Endodermal cell (in vitro differentiated cells): ENCODE measurements around the gene MIPOL1. TPM values are rescaled to one million over a fixed set of nuclear protein-coding genes. Genes with fewer than 3 reads are reported as not detected.
A peak's percentile ranks its signal among the peaks of the same experiment; 100 is the strongest.

Source experiments
- DNase-seq: peaks from one replicate; pipeline ENCODE4 v3.0.0-alpha.2; 2017
- H3K27ac ChIP-seq: 2 replicates; pipeline ENCODE4 v1.5.1; 2013; ENCODE audit warnings: mild to moderate bottlenecking, low read depth, low read length, moderate library complexity
- H3K27me3 ChIP-seq: 2 replicates; pipeline ENCODE4 v1.6.1; 2013; ENCODE audit warnings: mild to moderate bottlenecking, low read length, moderate library complexity; ENCODE audit not compliant: insufficient read depth, control insufficient read depth, poor library complexity, severe bottlenecking
- H3K36me3 ChIP-seq: 2 replicates; pipeline ENCODE4 v1.7.0; 2013; ENCODE audit warnings: mild to moderate bottlenecking, low read length, moderate library complexity; ENCODE audit not compliant: control insufficient read depth, insufficient read depth
- H3K4me1 ChIP-seq: one replicate; pipeline ENCODE4 v1.7.0; 2013; ENCODE audit warnings: low read length; ENCODE audit not compliant: control insufficient read depth, insufficient read depth
- H3K4me3 ChIP-seq: 2 replicates; pipeline ENCODE4 v1.5.1; 2013; ENCODE audit warnings: mild to moderate bottlenecking, low read length, moderate library complexity
- H3K9ac ChIP-seq: 2 replicates; pipeline ENCODE4 v1.6.1; 2013; ENCODE audit warnings: mild to moderate bottlenecking, low read length, moderate library complexity; ENCODE audit not compliant: poor library complexity, severe bottlenecking; ENCODE audit errors: extremely low read depth
- H3K9me3 ChIP-seq: 2 replicates; pipeline ENCODE4 v1.6.1; 2013; ENCODE audit warnings: mild to moderate bottlenecking, low read length, moderate library complexity; ENCODE audit not compliant: control insufficient read depth
- H3K27ac Mint-ChIP-seq: 2 replicates; pipeline ENCODE4 v1.8.0; 2020; ENCODE audit warnings: mixed read lengths
- H3K27me3 Mint-ChIP-seq: 2 replicates; pipeline ENCODE4 v1.8.0; 2021; ENCODE audit warnings: mild to moderate bottlenecking, mixed read lengths; ENCODE audit not compliant: insufficient read depth
- H3K36me3 Mint-ChIP-seq: 2 replicates; pipeline ENCODE4 v1.8.0; 2020; ENCODE audit warnings: low read depth, mixed read lengths
- H3K4me1 Mint-ChIP-seq: 2 replicates; pipeline ENCODE4 v1.8.0; 2020; ENCODE audit warnings: mixed read lengths
- H3K4me3 Mint-ChIP-seq: 2 replicates; pipeline ENCODE4 v1.8.0; 2020; ENCODE audit warnings: mild to moderate bottlenecking, moderate library complexity, mixed read lengths
- H3K9me3 Mint-ChIP-seq: 2 replicates; pipeline ENCODE4 v1.8.0; 2020; ENCODE audit warnings: mild to moderate bottlenecking, mixed read lengths
- WGBS, 2 experiments: methylation state at CpG; one replicate each; pipeline versions ENCODE4 v1.1.5 to v1.1.7; 2013; ENCODE audit warnings: missing lambda C conversion rate in 2 of 2, mixed read lengths in 1 of 2; ENCODE audit not compliant: insufficient coverage in 1 of 2, insufficient read length in 1 of 2; 5-methylcytosine and 5-hydroxymethylcytosine counted together
- total RNA-seq, 2 donors: library from RNA; stranded (reverse); fragmentation: NEBNext Ultra II Directional in 1 of 2; extraction: Animal tissue kit (Norgen Biotek cat#: 25700) in 1 of 2; gene quantifications; 2 replicates in 1 of 2; 3 replicates in 1 of 2; pipeline ENCODE4 v1.2.1, GENCODE V29; 2021
- TF ChIP-seq, protein P1 (sequence below): fragments of 200-600 bp; sonication (generic); conservative IDR thresholded peaks from 2 replicates; pipeline ENCODE4 v1.5.0; 2021; ENCODE audit warnings: antibody characterized with exemption, mild to moderate bottlenecking

The MIPOL1 gene
- total RNA-seq, 2 donors from 2014 or later: 22.0 to 28.5 TPM

DNA sequence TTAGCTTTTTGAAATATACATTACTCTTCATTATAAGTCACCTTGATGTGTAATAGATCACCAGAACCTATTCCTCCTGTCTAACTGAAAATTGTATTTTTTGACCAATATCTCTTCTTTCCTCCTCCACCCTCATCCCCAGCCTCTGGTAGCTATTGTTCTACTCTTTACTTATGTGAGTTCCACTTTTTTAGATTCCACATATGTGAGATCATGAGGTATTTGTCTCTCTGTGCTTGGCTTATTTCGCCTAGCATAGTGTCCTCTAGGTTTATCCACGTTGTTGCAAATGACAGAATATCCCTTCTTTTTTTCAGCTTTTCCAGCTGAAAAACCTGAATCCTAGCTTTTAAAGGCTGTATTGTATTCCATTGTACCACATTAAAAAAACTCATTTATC is 82.1 kb downstream of the MIPOL1 start:
- H3K9me3 Mint-ChIP-seq: peaks cover 14% of the 10 kb centered on the region
- no peaks in the 10 kb centered on the region for H3K27me3 Mint-ChIP-seq
- H3K36me3 Mint-ChIP-seq: peaks cover 16% of the 10 kb centered on the region
- Histone ChIP-seq H3K36me3 (peaks cover 12% of the 10 kb centered on the region), H3K9me3 (peaks cover 17% of the 10 kb centered on the region), H3K27me3 (no peaks in the 10 kb centered on the region), H3K27ac (no peak overlapping the region), H3K4me1 (no peaks in the 10 kb centered on the region), H3K9ac (no peak overlapping the region), H3K4me3 (peak overlapping the region; percentile 37)
- no peak for DNase-seq
- TF ChIP-seq, protein P1, sequence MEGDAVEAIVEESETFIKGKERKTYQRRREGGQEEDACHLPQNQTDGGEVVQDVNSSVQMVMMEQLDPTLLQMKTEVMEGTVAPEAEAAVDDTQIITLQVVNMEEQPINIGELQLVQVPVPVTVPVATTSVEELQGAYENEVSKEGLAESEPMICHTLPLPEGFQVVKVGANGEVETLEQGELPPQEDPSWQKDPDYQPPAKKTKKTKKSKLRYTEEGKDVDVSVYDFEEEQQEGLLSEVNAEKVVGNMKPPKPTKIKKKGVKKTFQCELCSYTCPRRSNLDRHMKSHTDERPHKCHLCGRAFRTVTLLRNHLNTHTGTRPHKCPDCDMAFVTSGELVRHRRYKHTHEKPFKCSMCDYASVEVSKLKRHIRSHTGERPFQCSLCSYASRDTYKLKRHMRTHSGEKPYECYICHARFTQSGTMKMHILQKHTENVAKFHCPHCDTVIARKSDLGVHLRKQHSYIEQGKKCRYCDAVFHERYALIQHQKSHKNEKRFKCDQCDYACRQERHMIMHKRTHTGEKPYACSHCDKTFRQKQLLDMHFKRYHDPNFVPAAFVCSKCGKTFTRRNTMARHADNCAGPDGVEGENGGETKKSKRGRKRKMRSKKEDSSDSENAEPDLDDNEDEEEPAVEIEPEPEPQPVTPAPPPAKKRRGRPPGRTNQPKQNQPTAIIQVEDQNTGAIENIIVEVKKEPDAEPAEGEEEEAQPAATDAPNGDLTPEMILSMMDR: no peak
- H3K4me3 Mint-ChIP-seq: no peak overlapping the region
- no peak overlapping the region for H3K27ac Mint-ChIP-seq
- 82 to 95% methylated on average over 2 of the region's 2 CpGs for WGBS, 2 experiments
- peaks cover 8% of the 10 kb centered on the region for H3K4me1 Mint-ChIP-seq

DNA sequence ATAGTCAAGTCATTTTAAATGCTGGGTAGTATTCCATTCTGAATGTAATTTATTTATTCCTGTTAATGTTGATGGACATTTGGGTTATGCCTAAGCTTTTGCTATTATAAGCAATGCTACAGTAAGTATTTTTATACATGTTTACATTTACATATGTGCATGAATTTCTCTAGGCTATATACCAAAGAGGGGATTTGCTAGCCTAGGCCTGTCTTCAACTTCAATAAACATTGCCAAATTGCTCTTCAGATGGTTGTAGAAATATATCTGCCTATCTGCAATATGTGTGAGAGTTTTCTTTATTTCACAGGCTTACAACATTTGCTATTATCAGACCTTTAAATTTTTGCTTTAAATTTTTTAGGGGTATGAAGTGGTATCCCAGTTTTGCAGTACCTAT is 87.0 kb downstream of the MIPOL1 start:
- Histone ChIP-seq H3K9ac (no peak overlapping the region), H3K9me3 (peaks cover 5% of the 10 kb centered on the region), H3K27ac (no peak overlapping the region), H3K4me1 (no peaks in the 10 kb centered on the region), H3K4me3 (no peak overlapping the region), H3K36me3 (peaks cover 22% of the 10 kb centered on the region), H3K27me3 (no peaks in the 10 kb centered on the region)
- no peak overlapping the region for H3K27ac Mint-ChIP-seq
- TF ChIP-seq, protein P1: no peak
- H3K4me1 Mint-ChIP-seq: no peaks in the 10 kb centered on the region
- H3K4me3 Mint-ChIP-seq: no peak overlapping the region
- no peaks in the 10 kb centered on the region for H3K27me3 Mint-ChIP-seq
- H3K9me3 Mint-ChIP-seq: peaks cover 16% of the 10 kb centered on the region
- H3K36me3 Mint-ChIP-seq: peaks cover 33% of the 10 kb centered on the region
- DNase-seq: no peak

DNA sequence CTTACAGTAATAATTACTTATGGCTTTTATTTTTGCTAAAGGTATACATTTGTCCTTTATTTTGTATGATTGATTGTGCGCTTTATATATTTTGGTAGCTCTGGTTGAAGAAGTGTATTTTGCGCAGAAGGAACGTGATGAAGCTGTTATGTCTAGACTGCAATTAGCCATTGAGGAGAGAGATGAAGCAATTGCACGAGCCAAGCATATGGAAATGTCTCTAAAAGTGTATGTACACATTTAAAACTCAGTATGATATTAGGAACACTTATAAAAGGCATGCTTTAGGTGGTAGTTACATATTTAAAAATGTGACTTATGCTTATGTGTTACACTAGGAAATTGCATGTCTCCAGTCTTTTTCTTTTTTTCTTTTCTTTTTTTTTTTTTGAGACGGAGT is 87.5 kb downstream of the MIPOL1 start:
- no peak for DNase-seq
- H3K9me3 Mint-ChIP-seq: peaks cover 16% of the 10 kb centered on the region
- H3K4me3 Mint-ChIP-seq: no peak overlapping the region
- TF ChIP-seq, protein P1: no peak
- Histone ChIP-seq H3K27me3 (no peaks in the 10 kb centered on the region), H3K9ac (no peak overlapping the region), H3K4me3 (no peak overlapping the region), H3K27ac (no peak overlapping the region), H3K4me1 (no peaks in the 10 kb centered on the region), H3K9me3 (peaks cover under 1% of the 10 kb centered on the region), H3K36me3 (peaks cover 22% of the 10 kb centered on the region)
- no peaks in the 10 kb centered on the region for H3K27me3 Mint-ChIP-seq
- 92 to 100% methylated on average over 3 to 5 of the region's 5 CpGs for WGBS, 2 experiments
- H3K36me3 Mint-ChIP-seq: peaks cover 33% of the 10 kb centered on the region
- H3K4me1 Mint-ChIP-seq: no peaks in the 10 kb centered on the region
- H3K27ac Mint-ChIP-seq: no peak overlapping the region
